Measurements from ENCODE around the gene DTNB.

DTNB gene

GRCh38 chr2:25386971-25387875 is 286.2 kb downstream of the DTNB start:
- no peak for DNase-seq (ENCODE audit: low read depth)

- DNase-seq (ENCODE audit: low read depth) = no peak
Measured at GRCh38 chr2:25385910-25386309, 287.5 kb downstream of the DTNB start.

GRCh38 chr2:25383806-25384205 is 289.6 kb downstream of the DTNB start:
- no peak for DNase-seq (ENCODE audit: low read depth)

GRCh38 chr2:25381502-25381901 is 291.9 kb downstream of the DTNB start:
- no peak for DNase-seq (ENCODE audit: low read depth)

- no peak for DNase-seq (ENCODE audit: low read depth)
Measured at GRCh38 chr2:25380586-25381375, 292.6 kb downstream of the DTNB start.

- no peak for DNase-seq (ENCODE audit: low read depth)
Measured at GRCh38 chr2:25380023-25380422, 293.4 kb downstream of the DTNB start.

- DNase-seq (ENCODE audit: low read depth) = no peak
Measured at GRCh38 chr2:25379535-25379934, 293.8 kb downstream of the DTNB start.

- DNase-seq (ENCODE audit: low read depth) = no peak
Measured at GRCh38 chr2:25378731-25379490, 294.5 kb downstream of the DTNB start.

- DNase-seq (ENCODE audit: low read depth) = no peak
Measured at GRCh38 chr2:25377822-25378421, 295.5 kb downstream of the DTNB start.

- DNase-seq (ENCODE audit: low read depth) = peak; percentile 89
Measured at GRCh38 chr2:25376750-25377621, 296.4 kb downstream of the DTNB start.

- DNase-seq (ENCODE audit: low read depth) = no peak
Measured at GRCh38 chr2:25375989-25376545, 297.3 kb downstream of the DTNB start.

GRCh38 chr2:25375371-25375988 is 297.9 kb downstream of the DTNB start:
- no peak for DNase-seq (ENCODE audit: low read depth)

GRCh38 chr2:25374827-25375226 is 298.6 kb downstream of the DTNB start:
- no peak for DNase-seq (ENCODE audit: low read depth)

GRCh38 chr2:25374411-25374810 is 299.0 kb downstream of the DTNB start:
- DNase-seq (ENCODE audit: low read depth) = no peak

GRCh38 chr2:25373269-25373981 is 300.0 kb downstream of the DTNB start:
- no peak for DNase-seq (ENCODE audit: low read depth)

GRCh38 chr2:25372405-25373268 is 300.7 kb downstream of the DTNB start:
- DNase-seq (ENCODE audit: low read depth) = no peak

- no peak for DNase-seq (ENCODE audit: low read depth)
Measured at GRCh38 chr2:25371253-25372241, 301.8 kb downstream of the DTNB start.
